MG63 (cell line): ENCODE measurements around the gene LRRTM3. TPM values are rescaled to one million over a fixed set of nuclear protein-coding genes. Genes with fewer than 3 reads are reported as not detected.

ENCODE experiments used
- DNase-seq: peaks from one replicate; pipeline ENCODE4 v3.0.0-alpha.2; 2020
- H3K27me3 ChIP-seq: fragments of 250-450 bp; sonication (Bioruptor Pico); 2 replicates; pipeline ENCODE4 v1.5.1; 2020; ENCODE audit warnings: mild to moderate bottlenecking, moderate library complexity
- H3K36me3 ChIP-seq: fragments of 250-450 bp; sonication (Bioruptor Pico); 2 replicates; pipeline ENCODE4 v1.5.1; 2020; ENCODE audit warnings: mild to moderate bottlenecking, moderate library complexity
- H3K4me3 ChIP-seq: fragments of 250-450 bp; sonication (Bioruptor Pico); 2 replicates; pipeline ENCODE4 v1.5.1; 2020; ENCODE audit warnings: mild to moderate bottlenecking, moderate library complexity
- H3K9me3 ChIP-seq: fragments of 250-450 bp; sonication (Bioruptor Pico); 2 replicates; pipeline ENCODE4 v1.5.1; 2020; ENCODE audit warnings: mild to moderate bottlenecking, moderate library complexity
- total RNA-seq: library from RNA; depleted of rRNA; stranded (reverse); fragments of >200 nt; shearing (Covaris generic); gene quantifications from 2 replicates; pipeline ENCODE4 v1.2.3, GENCODE V29; 2014; ENCODE audit warnings: low replicate concordance

Gene LRRTM3
- total RNA-seq, 1 experiment from 2014 or later, result not detected

DNA sequence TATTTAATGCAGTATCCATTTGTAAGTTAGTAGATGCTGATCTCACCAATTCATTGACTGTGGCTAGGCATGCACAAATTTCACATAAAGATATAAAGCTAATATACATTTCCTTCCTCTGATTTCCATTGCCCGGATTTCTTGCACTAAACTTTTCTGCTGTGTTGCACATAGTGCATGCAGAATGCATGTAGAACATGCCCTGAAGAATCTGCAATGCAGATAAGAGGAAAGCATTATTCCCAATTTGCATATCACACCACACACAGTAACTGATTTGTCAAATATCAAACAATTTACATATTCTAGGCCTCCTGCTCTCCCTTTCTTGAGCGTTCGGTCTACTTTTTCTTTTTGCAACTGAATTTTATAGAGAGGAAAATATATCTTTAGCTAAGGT is 124.2 kb downstream of the LRRTM3 start:
- Histone ChIP-seq H3K4me3 (no peak overlapping the region), H3K9me3 (no peaks in the 10 kb centered on the region), H3K27me3 (no peaks in the 10 kb centered on the region), H3K36me3 (no peaks in the 10 kb centered on the region)
- no peak for DNase-seq

DNA sequence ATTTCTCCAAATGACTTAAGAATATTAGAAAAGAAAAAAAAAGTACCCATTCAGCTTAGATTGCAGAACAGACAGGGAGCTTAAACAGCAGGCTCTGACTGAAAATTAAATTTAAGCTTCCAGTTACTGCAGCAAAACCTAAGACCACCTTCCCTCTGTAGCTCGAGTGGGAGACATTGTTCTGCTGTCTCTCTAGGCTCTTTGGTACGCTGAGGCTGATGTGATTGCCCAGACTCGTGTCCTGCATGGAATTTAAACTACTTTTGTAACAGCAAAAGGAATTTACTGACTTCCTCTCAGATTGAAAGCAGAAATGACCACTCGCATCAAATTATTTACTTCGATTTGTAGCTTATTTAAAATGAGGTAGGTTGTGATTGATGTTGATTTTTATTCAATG is 124.6 kb downstream of the LRRTM3 start:
- Histone ChIP-seq H3K9me3 (no peaks in the 10 kb centered on the region), H3K36me3 (no peaks in the 10 kb centered on the region), H3K27me3 (no peaks in the 10 kb centered on the region), H3K4me3 (no peak overlapping the region)
- DNase-seq, result no peak

GRCh38 chr10:67072654-67073053 is 146.8 kb downstream of the LRRTM3 start:
- H3K4me3 ChIP-seq, result no peak overlapping the region
- no peaks in the 10 kb centered on the region for H3K36me3 ChIP-seq
- H3K9me3 ChIP-seq, result no peaks in the 10 kb centered on the region
- no peaks in the 10 kb centered on the region for H3K27me3 ChIP-seq
- no peak for DNase-seq

- Histone ChIP-seq H3K36me3 (no peaks in the 10 kb centered on the region), H3K4me3 (no peak overlapping the region), H3K27me3 (no peaks in the 10 kb centered on the region), H3K9me3 (no peaks in the 10 kb centered on the region)
- DNase-seq, result no peak
Observed at GRCh38 chr10:67075491-67075971, 149.7 kb downstream of the LRRTM3 start.

DNA sequence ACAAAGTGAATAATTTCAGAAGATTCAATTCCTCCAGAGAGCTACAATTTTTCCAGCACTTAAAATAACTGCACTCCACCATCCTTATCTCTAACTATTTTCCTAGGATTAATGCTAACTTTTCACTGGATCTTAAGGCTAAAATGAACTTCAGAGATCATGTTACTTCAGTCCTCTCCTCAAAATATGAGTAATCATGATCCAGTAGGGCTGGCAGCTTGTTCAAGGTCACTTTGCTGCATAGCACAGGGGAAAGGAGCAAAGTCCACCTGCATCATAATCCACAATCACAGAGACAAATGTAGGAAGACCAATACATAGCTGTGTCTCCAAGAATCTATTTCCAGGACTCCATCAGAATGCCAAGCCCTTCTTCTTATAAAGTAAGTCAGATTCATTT is 150.3 kb downstream of the LRRTM3 start:
- no peak overlapping the region for H3K4me3 ChIP-seq
- H3K27me3 ChIP-seq, result no peaks in the 10 kb centered on the region
- H3K36me3 ChIP-seq, result no peaks in the 10 kb centered on the region
- no peak for DNase-seq
- no peaks in the 10 kb centered on the region for H3K9me3 ChIP-seq

GRCh38 chr10:67077376-67077775 is 151.5 kb downstream of the LRRTM3 start:
- H3K9me3 ChIP-seq, result no peaks in the 10 kb centered on the region
- H3K27me3 ChIP-seq, result no peaks in the 10 kb centered on the region
- H3K36me3 ChIP-seq, result no peaks in the 10 kb centered on the region
- no peak overlapping the region for H3K4me3 ChIP-seq
- DNase-seq, result no peak

DNA sequence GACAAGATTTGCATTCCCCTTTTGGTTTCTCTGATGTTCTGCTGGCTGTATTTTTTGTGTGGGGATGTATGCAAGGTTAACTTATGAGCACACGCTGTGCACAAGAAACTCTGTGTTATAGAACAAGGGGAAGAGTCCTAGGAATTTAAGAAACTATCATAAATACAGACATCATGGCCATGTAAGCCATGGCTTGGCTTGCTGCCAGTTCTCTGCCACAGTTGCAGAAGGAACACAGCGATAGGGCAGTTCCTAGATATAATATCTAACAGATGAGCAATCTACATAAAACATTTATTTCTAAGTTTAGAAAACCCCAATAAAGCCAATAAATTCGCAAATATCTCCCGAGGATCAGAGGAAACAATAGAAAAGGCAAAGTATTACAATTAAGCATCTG is 153.3 kb downstream of the LRRTM3 start:
- no peak overlapping the region for H3K4me3 ChIP-seq
- H3K36me3 ChIP-seq, result no peaks in the 10 kb centered on the region
- H3K9me3 ChIP-seq, result no peaks in the 10 kb centered on the region
- no peaks in the 10 kb centered on the region for H3K27me3 ChIP-seq
- no peak for DNase-seq

DNA sequence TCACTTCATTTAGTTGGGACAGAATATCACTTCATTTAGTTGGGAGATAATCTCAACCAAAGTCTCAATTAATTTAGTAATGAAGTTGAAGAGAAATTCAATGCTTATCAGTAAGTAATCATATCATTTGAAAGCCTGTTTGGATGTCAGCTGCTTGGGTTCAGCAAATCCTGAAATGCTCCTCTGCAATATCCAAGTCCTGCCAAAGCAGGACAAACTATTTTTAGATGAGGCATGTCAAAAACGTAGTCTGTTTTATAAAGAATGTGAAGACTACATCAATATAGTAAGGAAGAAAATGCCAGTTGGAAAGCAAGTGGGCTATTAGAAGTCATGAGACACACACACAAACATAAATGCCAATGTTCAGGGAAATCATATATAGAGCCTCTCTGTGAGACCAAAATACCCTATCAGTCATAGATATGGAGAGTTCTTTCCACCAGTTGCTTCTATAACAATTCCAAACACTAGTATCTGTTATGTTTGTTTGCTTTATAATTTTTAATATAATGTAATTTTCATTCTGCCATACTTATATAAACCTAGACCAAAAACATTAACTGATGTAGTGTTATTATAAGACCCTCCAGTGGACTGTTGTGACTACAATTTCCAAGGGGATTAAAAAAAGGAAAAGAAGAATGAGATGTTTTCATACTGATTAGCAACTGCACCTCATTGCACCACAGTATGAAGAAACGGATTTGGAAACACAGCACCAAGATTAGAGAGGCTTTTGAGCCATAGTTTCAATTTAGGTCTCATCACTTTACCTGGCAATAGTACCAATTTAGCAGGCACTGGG is 160.7 kb downstream of the LRRTM3 start:
- no peak for DNase-seq
- Histone ChIP-seq H3K4me3 (no peak overlapping the region), H3K36me3 (no peaks in the 10 kb centered on the region), H3K9me3 (no peaks in the 10 kb centered on the region), H3K27me3 (no peaks in the 10 kb centered on the region)

DNA sequence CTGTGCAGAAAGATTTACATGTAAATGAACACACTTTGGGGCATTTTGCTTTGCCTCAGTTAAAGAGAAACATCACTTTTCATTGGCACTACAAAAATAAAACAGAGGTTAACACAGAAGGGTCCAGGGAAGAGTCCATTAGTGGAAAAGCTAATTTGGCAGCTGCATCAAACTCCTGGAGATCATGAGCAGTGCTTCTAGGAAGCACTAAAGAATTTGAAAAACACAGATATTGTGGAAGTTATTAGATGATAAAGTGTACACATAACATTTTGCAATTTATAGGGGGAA is 161.2 kb downstream of the LRRTM3 start:
- no peaks in the 10 kb centered on the region for H3K36me3 ChIP-seq
- no peaks in the 10 kb centered on the region for H3K27me3 ChIP-seq
- no peak for DNase-seq
- H3K4me3 ChIP-seq, result no peak overlapping the region
- no peaks in the 10 kb centered on the region for H3K9me3 ChIP-seq

GRCh38 chr10:67088036-67088435 is 162.2 kb downstream of the LRRTM3 start:
- Histone ChIP-seq H3K27me3 (no peaks in the 10 kb centered on the region), H3K9me3 (no peaks in the 10 kb centered on the region), H3K36me3 (no peaks in the 10 kb centered on the region), H3K4me3 (no peak overlapping the region)
- no peak for DNase-seq

DNA sequence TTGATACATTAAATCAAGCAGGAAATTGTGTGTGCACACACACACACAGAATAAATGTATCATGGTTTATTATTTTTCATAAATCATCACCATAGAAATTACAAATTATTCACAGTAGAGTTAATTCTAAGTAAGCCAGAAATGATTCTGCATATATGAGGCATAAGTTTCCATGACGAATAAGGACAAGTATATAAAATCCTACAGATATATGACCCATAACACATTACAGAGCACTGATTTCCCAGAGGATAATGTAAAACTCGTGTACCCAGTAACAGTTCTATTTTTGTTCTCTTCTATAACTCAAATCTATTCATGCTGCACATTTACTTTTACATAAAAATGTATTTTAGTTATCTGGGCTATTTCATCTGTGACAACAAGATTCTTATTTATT is 169.7 kb downstream of the LRRTM3 start:
- Histone ChIP-seq H3K27me3 (no peaks in the 10 kb centered on the region), H3K4me3 (no peak overlapping the region), H3K9me3 (no peaks in the 10 kb centered on the region), H3K36me3 (no peaks in the 10 kb centered on the region)
- DNase-seq, result no peak

GRCh38 chr10:67098461-67098860 is 172.6 kb downstream of the LRRTM3 start:
- H3K4me3 ChIP-seq, result no peak overlapping the region
- no peaks in the 10 kb centered on the region for H3K9me3 ChIP-seq
- no peaks in the 10 kb centered on the region for H3K27me3 ChIP-seq
- DNase-seq, result no peak
- no peaks in the 10 kb centered on the region for H3K36me3 ChIP-seq

DNA sequence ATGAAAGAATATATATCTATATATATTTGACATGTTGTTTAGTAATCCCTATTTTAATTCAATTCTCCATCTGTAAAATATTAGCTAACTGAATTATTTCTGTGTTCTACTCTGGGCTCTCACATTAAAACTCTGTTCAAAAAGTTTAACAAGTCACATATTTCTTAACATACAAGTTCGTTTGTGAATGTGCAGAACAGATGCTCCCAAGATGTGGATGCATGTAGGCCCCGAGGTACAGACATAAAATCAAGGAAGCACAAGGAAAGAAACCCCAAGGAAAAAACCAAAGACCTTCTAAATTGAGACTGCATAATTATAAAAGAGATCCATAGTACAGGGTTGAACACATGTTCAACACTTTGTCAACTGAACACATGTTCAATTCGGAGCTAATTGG is 175.1 kb downstream of the LRRTM3 start:
- Histone ChIP-seq H3K9me3 (no peaks in the 10 kb centered on the region), H3K4me3 (no peak overlapping the region), H3K27me3 (no peaks in the 10 kb centered on the region), H3K36me3 (no peaks in the 10 kb centered on the region)
- no peak for DNase-seq

- H3K27me3 ChIP-seq, result no peaks in the 10 kb centered on the region
- no peak for DNase-seq
Observed at GRCh38 chr10:67107670-67108069, 181.8 kb downstream of the LRRTM3 start.

DNA sequence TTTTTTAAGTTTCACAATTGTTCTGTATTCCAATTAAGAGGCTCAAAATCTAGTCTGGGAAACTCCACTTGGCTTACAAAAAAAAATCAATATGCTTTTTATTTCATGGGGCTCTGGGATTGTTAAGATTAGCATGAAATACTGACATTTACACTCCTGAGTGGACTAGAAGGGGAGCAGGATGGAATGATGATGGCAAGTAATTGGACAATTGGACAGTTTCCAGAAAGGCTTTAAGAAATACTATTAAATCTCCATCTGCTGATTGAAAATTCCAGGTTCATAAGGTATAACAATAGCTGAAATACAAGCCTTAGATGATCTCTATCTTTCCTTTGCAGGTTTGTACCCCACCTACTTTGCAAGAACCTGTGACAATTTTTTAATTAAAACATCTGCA is 184.4 kb downstream of the LRRTM3 start:
- DNase-seq, result no peak
- Histone ChIP-seq H3K9me3 (no peaks in the 10 kb centered on the region), H3K27me3 (no peaks in the 10 kb centered on the region), H3K36me3 (no peaks in the 10 kb centered on the region), H3K4me3 (no peak overlapping the region)

More at GRCh38 chr10:67107670-67108069, 181.8 kb downstream of the LRRTM3 start:
- no peaks in the 10 kb centered on the region for H3K36me3 ChIP-seq
- no peak overlapping the region for H3K4me3 ChIP-seq
- no peaks in the 10 kb centered on the region for H3K9me3 ChIP-seq

DNA sequence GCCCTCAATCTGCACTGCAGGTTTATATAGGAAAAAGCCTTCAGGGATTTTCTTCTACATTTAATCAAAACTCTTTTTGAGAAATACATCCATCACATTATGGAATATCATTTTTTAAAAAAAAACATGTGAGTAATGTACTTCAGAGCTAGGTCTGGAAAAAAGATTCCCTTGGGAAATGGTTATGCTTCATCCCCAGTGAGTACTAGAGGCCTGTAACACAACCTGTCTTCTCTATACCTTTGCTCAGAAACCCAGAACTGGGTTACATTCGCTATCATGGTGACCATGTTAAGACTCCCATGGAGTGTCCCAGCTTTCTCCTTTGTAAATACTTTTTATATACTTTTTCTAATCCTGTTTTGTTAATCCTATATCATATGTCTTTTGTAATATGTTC is 186.9 kb downstream of the LRRTM3 start:
- no peak for DNase-seq
- Histone ChIP-seq H3K4me3 (no peak overlapping the region), H3K9me3 (no peaks in the 10 kb centered on the region), H3K27me3 (no peaks in the 10 kb centered on the region), H3K36me3 (no peaks in the 10 kb centered on the region)

GRCh38 chr10:67114945-67115344 is 189.1 kb downstream of the LRRTM3 start:
- DNase-seq, result no peak
- no peaks in the 10 kb centered on the region; the same call in 1 of the 2 replicates for H3K27me3 ChIP-seq
- H3K36me3 ChIP-seq, result no peaks in the 10 kb centered on the region
- no peaks in the 10 kb centered on the region for H3K9me3 ChIP-seq
- H3K4me3 ChIP-seq, result no peak overlapping the region

DNA sequence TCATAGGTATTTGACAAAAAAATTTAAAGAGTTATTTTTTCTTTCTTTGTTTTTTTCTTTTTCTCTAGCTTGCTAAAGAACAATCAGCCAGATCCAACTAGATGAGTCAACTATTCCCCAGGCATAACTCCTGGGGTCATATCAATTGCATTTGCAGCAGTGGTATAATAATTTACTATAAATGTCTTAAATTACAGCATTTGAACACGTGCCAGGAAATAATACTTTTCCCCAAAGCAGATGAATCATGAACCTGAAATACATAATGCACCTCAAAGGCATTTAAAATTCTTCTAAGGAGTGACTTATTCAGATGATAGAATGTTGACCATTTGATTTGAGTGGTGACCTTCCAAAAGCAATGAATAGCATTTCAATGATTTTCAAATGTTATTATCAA is 190.1 kb downstream of the LRRTM3 start:
- Histone ChIP-seq H3K4me3 (no peak overlapping the region), H3K36me3 (no peaks in the 10 kb centered on the region), H3K27me3 (no peaks in the 10 kb centered on the region; the same call in 1 of the 2 replicates), H3K9me3 (no peaks in the 10 kb centered on the region)
- DNase-seq, result no peak
